Activated CD4-positive, alpha-beta T cell treated with anti-CD3 and anti-CD28 coated beads, Interleukin-2, amount 10 ng/mL, durations not matched to agents 7 days and 5 days (primary cell): ENCODE data around the gene PTPN4. TPM values are rescaled to one million over a fixed set of nuclear protein-coding genes. Genes with fewer than 3 reads are reported as not detected.

ENCODE experiments used
- CTCF ChIA-PET: fragments of 350-600 bp; sonication (Branson Sonifier 250); formaldehyde crosslinking; loops from one replicate; lab custom pipeline; 2021; ENCODE audit warnings: antibody characterized with exemption; lab: Charles Lee
- POLR2A ChIA-PET: fragments of 350-600 bp; sonication (Branson Sonifier 250); formaldehyde crosslinking; loops from one replicate; lab custom pipeline; 2021; ENCODE audit warnings: antibody characterized with exemption; lab: Charles Lee
- DNase-seq: peaks from one replicate; pipeline ENCODE4 v3.0.0-alpha.2; 2020
- H3K27ac Mint-ChIP-seq: one replicate; pipeline ENCODE4 v1.8.0; 2021; ENCODE audit warnings: mild to moderate bottlenecking, moderate library complexity, mixed read lengths
- H3K27me3 Mint-ChIP-seq: one replicate; pipeline ENCODE4 v1.8.0; 2021; ENCODE audit warnings: mixed read lengths
- H3K36me3 Mint-ChIP-seq: one replicate; pipeline ENCODE4 v1.8.0; 2021; ENCODE audit warnings: low read depth, mixed read lengths
- H3K4me1 Mint-ChIP-seq: one replicate; pipeline ENCODE4 v1.8.0; 2021; ENCODE audit warnings: mixed read lengths
- H3K4me3 Mint-ChIP-seq: one replicate; pipeline ENCODE4 v1.8.0; 2021; ENCODE audit warnings: mild to moderate bottlenecking, moderate library complexity, mixed read lengths
- H3K9me3 Mint-ChIP-seq: one replicate; pipeline ENCODE4 v1.8.0; 2021; ENCODE audit warnings: mixed read lengths
- total RNA-seq, 2 experiments: library from RNA; stranded (reverse); gene quantifications; one replicate each; pipeline ENCODE4 v1.2.3, GENCODE V29; 2021

PTPN4 gene
- total RNA-seq, 2 experiments from 2014 or later: 75.2 to 95.9 TPM

- Mint-ChIP-seq H3K27me3 (no peaks in the 10 kb centered on the region), H3K27ac (no peak overlapping the region), H3K4me1 (no peaks in the 10 kb centered on the region), H3K36me3 (no peaks in the 10 kb centered on the region), H3K4me3 (no peak overlapping the region), H3K9me3 (peaks cover 4% of the 10 kb centered on the region)
- ChIA-PET POLR2A (no interaction called here), CTCF (interaction anchor here (1.3 kb wide), 1 partner anchor 18 kb away, joined by 3 read pairs; no protein-coding TSS in a partner anchor)
- no peak for DNase-seq
Measured at GRCh38 chr2:120029672-120030640, 270.2 kb downstream of the PTPN4 start.

GRCh38 chr2:120032297-120032696 lies 272.6 kb downstream of the PTPN4 start:
- H3K9me3 Mint-ChIP-seq: no peaks in the 10 kb centered on the region
- no peaks in the 10 kb centered on the region for H3K36me3 Mint-ChIP-seq
- DNase-seq: no peak
- POLR2A ChIA-PET: no interaction called here
- no peak overlapping the region for H3K27ac Mint-ChIP-seq
- CTCF ChIA-PET: no interaction called here
- no peak overlapping the region for H3K4me3 Mint-ChIP-seq
- H3K27me3 Mint-ChIP-seq: no peaks in the 10 kb centered on the region
- H3K4me1 Mint-ChIP-seq: no peaks in the 10 kb centered on the region

Other genes starting within 250 kb of the PTPN4 start
- not detected for gene SCTR, start 235.4 kb upstream of the PTPN4 start, total RNA-seq
- not detected for gene CFAP221, start 215.5 kb upstream of the PTPN4 start, total RNA-seq
- 1 to 10 TPM; 7.8 to 9.5 TPM for gene TMEM177, start 80.7 kb upstream of the PTPN4 start, total RNA-seq